ENCODE measurements around the gene TM9SF3.

GRCh38 chr10:96625173-96625572, 38.4 kb upstream of the TM9SF3 start:
- TF ChIP-seq CTCF (IDR thresholded peaks at IDR 0.05; ENCODE audit: insufficient read depth, low read length, poor library complexity, severe bottlenecking) (no peak), EZH2phosphoT487 (conservative IDR thresholded peaks at IDR 0.05; ENCODE audit: low read length) (no peak)
